Activated CD4-positive, CD25-positive, alpha-beta regulatory T cell treated with anti-CD3 and anti-CD28 coated beads, Interleukin-2, amount 50 U/mL, for 72 hours (primary cell): ENCODE data around the gene IDUA.
A peak's percentile ranks its signal among the peaks of the same experiment; 100 is the strongest.

Experiments
- DNase-seq: peaks from one replicate; pipeline ENCODE4 v3.0.0; 2021

The IDUA gene

DNA sequence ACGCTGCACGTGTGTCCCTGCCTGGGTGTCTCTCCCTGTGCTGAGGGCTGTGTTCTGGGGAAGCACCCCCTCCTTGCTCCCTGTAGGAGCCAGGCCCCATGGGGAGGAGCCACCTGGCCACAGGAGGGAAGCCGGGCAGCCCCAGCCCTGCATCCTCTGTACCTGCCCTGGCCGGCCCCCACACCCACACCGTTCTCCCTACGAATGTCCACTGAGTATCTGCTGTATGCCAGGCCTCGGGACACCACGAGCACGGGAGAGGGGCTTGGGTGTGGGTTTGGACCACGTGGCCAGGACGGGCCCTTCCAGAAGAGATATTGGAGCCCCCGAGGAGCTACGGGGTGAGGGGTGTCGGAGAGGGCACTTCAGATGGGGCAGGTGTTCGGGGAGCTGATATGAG, 30.9 kb downstream of the IDUA start:
- DNase-seq: no peak

DNA sequence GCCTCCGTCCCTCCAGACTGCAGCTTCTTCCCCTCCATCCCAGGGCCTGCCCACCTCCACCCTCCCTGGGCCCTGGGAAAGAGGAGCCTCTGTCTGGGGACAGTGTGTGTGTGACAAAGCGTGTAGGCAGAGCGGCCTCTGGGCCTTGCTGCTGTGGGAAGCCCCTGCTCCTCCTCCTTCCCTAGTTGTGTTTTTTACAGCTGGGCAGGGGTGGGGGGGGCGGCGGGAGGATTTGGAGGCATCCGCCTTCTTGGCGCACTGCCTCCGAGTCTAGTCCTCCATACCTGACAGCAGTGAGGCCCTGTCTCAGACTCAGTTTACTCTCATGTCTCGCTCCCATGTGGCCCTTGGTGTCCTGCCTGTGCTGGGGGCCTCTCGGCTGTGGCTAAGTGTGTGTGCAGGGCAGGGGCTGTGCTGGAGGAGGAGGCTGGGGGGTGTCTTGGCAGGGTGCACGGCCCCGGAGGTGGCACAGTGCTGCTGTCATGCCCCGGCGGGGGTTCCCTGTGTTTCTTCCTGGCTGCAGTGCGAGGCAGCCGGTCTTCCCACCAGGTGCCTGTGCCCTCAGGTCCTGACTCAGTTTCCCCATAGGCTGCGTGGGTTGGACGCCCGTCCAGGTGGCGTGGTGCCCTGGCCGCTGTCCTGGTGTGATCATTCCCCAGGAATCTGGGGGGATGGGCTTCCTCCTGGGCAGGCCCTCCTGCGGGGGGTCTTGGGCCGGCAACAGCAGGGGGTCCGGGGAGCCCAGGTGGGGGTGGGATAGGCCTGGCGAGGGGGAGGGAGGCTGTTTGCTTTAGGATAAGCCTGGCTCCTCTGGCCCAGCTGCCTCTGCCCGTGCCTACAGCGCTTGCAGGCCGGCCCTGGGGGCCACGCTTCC, 31.5 kb downstream of the IDUA start:
- no peak for DNase-seq

- no peak for DNase-seq
These were observed 32.5 kb downstream of the IDUA start for GRCh38 chr4:1019320-1019719.

DNA sequence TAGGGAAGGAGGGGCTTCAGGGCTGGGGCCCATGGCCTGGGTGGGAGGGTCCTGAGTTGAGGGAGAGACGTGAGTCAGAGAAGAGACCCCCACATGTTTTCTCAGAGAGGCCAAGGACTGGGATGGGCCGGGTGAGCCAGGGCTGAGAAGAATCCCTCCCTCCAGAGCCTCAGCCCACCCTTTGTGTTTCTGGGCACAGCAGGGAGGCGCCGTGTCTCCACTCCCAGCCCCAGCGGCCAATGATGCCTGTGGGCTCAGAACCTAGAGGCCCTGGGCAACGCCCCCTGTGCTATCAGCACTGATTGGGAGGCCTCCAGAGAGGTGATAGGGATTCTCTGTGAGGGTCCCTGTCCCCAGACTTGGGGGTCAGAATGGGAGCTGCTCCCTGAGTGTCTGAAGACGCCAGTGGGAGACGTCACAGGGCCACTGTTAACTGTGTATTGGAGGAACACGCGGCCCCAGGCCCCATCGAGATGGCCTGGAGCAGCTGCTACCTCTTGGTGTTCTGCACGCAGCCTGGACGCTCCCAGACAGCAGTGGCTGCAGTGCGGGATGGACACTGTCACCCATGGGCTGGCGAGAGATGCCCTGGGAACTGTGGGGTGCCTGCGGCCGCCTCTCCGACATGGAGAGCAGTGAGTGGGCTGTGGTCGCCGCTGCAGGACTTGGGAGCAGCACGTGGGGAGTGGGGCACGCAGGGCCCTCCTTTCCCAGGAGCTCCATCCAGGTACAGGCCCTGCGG, 33.1 kb downstream of the IDUA start:
- DNase-seq: no peak

- no peak for DNase-seq
These were observed 34.7 kb downstream of the IDUA start for GRCh38 chr4:1021386-1022050.

DNA sequence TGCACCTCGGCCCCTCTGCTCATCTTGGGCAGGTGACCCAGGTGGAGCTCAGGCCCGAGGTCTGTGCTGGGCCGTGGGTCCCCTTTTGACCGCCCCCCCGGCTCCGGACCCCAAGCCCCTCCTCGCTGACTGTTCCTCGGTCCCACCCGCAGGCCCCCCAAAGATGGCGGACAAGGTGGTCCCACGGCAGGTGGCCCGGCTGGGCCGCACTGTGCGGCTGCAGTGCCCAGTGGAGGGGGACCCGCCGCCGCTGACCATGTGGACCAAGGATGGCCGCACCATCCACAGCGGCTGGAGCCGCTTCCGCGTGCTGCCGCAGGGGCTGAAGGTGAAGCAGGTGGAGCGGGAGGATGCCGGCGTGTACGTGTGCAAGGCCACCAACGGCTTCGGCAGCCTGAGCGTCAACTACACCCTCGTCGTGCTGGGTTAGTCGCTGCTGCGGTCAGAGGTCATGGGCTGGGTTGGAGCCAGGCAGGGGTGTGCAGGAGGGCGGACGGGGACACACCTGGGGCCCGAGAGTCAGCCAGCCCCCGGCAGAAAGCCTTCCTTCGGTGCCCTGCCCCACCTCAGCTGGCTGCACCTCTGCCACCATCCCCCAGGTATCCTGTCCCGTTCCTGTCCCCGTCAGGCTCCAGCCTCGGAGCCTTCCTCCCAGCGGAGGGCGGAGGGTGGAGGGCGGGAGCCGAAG, 35.4 kb downstream of the IDUA start:
- DNase-seq: no peak

DNA sequence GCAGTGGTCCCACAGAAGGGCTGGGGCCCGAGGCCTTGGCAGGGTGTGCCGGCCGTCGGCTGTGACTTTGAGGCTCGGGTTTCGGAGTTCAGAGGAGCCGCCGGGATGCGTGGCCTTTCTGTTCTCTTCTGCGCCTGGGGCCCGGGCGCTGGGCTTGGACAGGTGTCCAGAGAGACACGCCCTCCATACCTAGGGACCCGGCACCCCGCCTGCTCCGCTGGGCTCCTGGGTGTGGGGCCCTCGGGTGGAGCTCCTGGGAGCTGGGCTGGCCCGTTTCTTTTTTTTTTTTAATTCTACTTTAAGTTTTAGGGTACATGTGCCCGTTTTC, 35.9 kb downstream of the IDUA start:
- DNase-seq: no peak

DNA sequence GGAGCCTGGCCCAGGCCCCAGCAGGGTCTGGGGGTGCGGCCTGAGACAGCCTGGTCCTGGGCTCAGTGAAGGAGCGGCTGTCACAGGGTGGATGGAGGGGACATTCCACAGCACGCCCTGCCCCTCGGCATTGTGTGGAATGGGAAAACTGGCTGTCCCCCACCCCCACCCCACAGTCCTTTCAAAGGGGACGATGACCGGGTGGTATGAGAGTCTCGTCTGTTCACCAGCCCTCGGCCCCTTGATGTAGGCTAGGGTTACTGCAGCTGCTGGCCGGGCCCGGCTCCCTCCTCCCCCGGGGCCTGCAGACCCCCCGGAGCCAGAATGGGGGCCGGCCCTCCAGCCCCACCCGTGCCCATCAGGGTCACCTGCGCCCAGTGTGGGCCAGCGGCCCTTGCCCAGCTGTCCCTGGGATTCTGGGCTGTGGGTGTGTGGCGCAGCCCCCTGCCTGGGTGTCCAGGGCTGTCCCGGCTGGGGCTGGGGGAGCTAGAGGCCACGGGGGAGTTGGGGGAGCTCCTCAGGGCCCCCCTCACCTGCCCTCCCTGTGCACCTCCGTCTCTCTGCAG, 36.3 kb downstream of the IDUA start:
- no peak for DNase-seq

DNA sequence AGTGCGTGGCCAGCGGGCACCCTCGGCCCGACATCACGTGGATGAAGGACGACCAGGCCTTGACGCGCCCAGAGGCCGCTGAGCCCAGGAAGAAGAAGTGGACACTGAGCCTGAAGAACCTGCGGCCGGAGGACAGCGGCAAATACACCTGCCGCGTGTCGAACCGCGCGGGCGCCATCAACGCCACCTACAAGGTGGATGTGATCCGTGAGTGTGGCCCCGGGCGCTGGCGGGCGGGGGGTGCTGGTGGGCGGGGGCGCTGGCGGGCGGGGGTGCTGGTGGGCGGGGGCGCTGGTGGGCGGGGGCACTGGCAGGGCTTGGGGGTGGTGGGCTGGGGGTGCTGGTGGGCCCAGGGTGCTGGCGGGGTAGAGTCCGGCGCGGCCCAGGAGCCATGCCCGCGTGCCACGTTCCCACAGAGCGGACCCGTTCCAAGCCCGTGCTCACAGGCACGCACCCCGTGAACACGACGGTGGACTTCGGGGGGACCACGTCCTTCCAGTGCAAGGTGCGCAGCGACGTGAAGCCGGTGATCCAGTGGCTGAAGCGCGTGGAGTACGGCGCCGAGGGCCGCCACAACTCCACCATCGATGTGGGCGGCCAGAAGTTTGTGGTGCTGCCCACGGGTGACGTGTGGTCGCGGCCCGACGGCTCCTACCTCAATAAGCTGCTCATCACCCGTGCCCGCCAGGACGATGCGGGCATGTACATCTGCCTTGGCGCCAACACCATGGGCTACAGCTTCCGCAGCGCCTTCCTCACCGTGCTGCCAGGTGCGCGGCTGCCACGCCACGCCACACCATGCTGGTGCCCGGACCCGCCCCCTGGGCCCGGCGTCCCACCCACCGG, 37.3 kb downstream of the IDUA start:
- DNase-seq: no peak

DNA sequence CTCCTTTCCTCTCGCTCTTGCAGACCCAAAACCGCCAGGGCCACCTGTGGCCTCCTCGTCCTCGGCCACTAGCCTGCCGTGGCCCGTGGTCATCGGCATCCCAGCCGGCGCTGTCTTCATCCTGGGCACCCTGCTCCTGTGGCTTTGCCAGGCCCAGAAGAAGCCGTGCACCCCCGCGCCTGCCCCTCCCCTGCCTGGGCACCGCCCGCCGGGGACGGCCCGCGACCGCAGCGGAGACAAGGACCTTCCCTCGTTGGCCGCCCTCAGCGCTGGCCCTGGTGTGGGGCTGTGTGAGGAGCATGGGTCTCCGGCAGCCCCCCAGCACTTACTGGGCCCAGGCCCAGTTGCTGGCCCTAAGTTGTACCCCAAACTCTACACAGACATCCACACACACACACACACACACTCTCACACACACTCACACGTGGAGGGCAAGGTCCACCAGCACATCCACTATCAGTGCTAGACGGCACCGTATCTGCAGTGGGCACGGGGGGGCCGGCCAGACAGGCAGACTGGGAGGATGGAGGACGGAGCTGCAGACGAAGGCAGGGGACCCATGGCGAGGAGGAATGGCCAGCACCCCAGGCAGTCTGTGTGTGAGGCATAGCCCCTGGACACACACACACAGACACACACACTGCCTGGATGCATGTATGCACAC, 38.2 kb downstream of the IDUA start:
- DNase-seq: no peak

GRCh38 chr4:1026115-1026514, 39.3 kb downstream of the IDUA start:
- DNase-seq: peak; percentile 67

DNA sequence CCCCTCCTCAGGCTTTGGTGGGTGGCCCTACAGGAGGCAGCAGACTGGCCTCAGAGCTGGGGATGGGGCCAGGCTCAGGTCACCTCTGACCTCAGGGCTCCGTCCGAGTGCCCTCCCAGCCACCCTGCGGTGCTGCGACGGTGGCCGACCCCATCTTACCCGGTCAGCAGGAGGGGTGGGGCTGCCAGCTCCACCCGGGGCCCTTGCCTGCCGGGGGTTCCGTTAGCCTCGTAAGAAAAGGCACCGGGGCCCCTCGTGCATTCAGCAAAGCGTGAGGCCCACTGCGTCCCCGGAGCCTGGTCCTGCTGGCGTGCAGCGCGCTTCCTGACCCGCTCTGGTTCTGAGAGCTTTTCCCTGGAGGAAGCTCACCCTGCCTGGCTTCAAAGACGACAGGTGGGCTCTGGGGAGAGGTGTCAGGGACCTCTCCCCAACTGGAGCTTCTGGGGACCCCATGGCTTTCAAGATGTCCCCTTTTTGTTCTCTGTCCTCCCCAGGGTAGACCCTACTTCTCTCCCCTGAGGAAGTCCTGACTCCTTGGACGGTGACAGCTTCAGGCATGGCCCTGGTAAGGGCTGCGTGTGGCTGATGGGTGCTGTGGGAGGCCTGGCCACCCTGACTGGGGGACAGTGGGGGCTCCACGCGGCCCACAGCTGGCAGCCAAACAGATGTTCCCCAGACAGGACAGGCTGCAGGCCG, 40.5 kb downstream of the IDUA start:
- no peak for DNase-seq

DNA sequence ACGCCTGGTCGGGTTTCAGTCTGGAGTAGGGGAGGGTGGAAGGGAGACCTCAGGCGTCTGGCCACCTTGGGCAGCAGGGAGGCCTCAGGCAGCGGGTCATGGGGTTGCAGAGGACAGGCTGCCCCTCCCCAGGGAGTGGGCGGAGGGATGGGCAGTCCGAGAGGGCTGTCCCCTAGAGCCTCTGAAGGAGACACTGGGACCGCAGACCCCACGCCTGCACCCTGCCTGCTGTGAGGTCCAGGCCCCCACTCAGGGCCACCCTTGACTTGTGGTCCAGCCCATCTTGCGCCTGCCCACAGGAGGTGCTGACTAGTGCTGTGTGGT, 41.0 kb downstream of the IDUA start:
- no peak for DNase-seq

DNA sequence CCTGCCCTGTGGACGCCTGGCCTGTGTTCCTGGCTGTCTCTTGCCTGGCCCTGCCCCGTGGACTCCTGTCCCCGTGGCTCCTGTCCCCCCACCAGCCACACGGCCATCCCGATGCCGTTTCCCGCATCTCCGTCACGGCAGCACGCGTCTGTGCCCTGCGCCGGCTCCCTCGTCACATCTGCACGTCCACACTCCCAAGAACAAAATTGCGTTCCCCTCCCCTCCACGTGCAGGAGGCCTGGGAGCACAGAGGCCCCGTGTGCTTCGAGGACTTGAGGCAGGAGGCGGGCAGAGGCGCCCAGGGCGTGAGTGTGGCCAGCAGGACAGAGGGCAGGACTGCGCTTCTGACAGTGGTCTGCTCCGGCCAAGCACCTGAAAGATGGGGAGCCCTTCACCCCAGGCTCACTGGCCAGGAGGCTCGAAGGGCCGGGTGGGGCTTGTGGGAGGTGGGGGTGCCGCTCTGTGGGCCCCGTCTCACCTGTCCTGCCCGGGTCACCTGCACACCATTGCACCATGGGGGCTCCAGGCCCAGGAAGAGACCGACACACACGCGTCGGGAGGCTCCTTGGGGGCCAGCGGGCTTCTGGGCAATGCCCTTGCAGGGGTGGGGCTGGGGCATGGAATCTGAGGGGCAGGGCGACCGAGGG, 41.9 kb downstream of the IDUA start:
- no peak for DNase-seq

GRCh38 chr4:1029529-1029928, 42.7 kb downstream of the IDUA start:
- DNase-seq: no peak

GRCh38 chr4:1030031-1030430, 43.2 kb downstream of the IDUA start:
- DNase-seq: no peak

DNA sequence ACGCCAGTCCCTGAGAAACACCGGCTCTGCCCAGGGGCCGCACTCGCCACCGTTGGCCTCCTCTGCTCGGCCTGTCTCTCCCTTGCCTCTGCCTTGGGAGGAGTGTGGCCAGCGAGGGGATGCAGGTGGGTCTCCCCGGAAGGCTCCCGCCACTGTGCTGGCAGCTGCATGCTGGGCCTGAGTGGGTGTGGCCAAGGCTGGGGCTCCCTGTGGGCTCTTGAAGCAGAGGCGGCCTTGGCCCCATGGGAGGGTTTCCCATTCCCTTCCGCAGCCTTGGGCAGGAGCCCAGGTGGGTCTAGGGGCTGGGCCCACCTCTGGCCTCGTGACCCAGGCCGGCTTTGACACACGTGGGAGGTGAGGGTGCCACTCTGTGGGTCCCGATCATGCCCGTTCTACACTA, 43.7 kb downstream of the IDUA start:
- no peak for DNase-seq

GRCh38 chr4:1031346-1031745, 44.5 kb downstream of the IDUA start:
- DNase-seq: no peak

DNA sequence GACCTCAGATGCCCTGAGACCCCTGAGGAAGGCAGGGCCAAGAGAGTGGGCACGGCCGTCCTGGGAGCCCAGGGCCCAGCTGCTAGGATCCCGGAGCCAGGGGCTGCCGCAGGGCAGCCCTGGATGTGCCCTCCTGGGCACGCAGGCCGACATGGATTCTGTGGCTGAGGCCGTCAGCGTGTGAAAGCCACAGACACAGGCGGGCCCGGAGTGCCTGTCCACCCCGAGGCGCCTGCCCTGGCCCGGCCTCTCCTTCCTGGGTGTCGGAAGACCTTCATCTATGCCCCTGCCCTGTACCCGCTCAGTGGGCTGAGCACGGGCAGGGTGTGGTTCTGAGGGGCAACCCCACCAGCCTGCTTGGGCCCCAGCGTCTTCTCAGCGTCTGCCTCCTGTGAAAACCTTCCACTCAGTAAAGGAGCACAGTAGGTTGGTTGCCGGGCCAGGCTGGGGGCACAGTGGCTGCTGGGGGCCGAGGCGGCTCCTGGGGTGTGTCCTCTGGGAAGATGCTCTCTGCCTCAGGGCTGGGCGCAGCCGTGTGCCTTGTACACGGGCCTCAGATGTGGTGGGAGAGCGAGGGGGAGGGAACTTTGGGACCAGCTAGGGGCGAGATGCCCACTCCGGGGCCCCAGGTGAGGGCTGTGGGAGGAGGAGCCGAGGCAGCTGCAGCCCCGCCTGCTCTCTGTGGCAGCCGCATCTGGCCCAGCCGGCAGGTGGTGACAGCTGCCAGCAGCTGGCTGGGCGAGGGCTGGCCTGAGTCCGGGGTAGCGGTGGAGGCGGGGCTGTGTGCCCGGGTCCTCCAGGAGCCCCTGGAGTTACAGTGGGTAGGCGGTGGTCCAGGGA, 45.3 kb downstream of the IDUA start:
- no peak for DNase-seq

DNA sequence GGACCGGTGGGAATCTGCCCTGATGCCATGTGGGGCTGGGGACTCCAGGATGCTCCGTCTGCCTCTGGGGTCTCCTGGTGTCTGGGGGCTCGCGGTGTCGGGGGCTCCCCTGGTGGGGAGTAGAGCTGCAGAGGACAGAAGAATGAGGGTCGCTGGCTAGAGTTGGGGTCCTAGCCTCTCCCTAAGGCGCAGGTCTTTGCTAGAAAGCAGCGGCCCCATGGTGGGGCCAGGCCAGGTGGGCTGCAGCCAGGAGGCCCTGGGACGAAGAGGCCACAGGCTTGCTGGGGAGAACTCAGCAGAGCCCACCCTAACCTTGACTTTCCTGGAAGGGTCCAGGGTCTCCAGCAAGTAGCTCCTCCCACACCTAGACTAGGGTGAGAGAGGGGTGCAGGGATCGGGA, 46.0 kb downstream of the IDUA start:
- no peak for DNase-seq
